Calu3 (cell line): ENCODE data around the gene SLC25A40. TPM values are rescaled to one million over a fixed set of nuclear protein-coding genes. Genes with fewer than 3 reads are reported as not detected.

ENCODE experiments used
- BruUV-seq: library from RNA; stranded (reverse); fragments of 400-500 nt; replicated peaks from 2 replicates; lab custom pipeline; 2021; lab: Mats Ljungman, UMichigan
- CTCF ChIA-PET: fragments of 300-600 bp; sonication (Branson Sonifier 250); formaldehyde crosslinking; loops from one replicate; lab custom pipeline; 2022; ENCODE audit warnings: antibody characterized with exemption; lab: Charles Lee
- DNase-seq: peaks from one replicate; pipeline ENCODE4 v3.0.0; 2022
- H3K27ac Mint-ChIP-seq: one replicate; pipeline ENCODE4 v1.8.0; 2022; ENCODE audit warnings: mixed read lengths; ENCODE audit not compliant: unreplicated experiment
- H3K27me3 Mint-ChIP-seq: one replicate; pipeline ENCODE4 v1.8.0; 2022; ENCODE audit warnings: mixed read lengths; ENCODE audit not compliant: unreplicated experiment
- H3K36me3 Mint-ChIP-seq: one replicate; pipeline ENCODE4 v1.8.0; 2022; ENCODE audit warnings: mild to moderate bottlenecking, moderate library complexity, mixed read lengths; ENCODE audit not compliant: insufficient read depth, unreplicated experiment
- H3K4me1 Mint-ChIP-seq: one replicate; pipeline ENCODE4 v1.8.0; 2022; ENCODE audit warnings: mild to moderate bottlenecking, low read depth, mixed read lengths; ENCODE audit not compliant: unreplicated experiment
- H3K4me3 Mint-ChIP-seq: one replicate; pipeline ENCODE4 v1.8.0; 2022; ENCODE audit warnings: mild to moderate bottlenecking, low read depth, moderate library complexity, mixed read lengths; ENCODE audit not compliant: unreplicated experiment
- H3K9me3 Mint-ChIP-seq: one replicate; pipeline ENCODE4 v1.8.0; 2022; ENCODE audit warnings: low read depth, mixed read lengths; ENCODE audit not compliant: unreplicated experiment
- CTCF ChIP-seq: fragments of 200-600 bp; IDR thresholded peaks from one replicate; pipeline ENCODE4 v1.8.0; 2022; ENCODE audit warnings: antibody characterized with exemption; ENCODE audit not compliant: unreplicated experiment
- intact Hi-C: fragments of 100-400 bp; cut with micrococcal nuclease; formaldehyde crosslinking; loops from one replicate; pipeline ENCODE4 v1.10.0; 2022; ENCODE audit not compliant: unreplicated experiment
- total RNA-seq: library from RNA; stranded (reverse); gene quantifications from 2 replicates; pipeline ENCODE4 v1.2.3, GENCODE V29; 2022

The SLC25A40 gene
- total RNA-seq, 1 experiment from 2014 or later = 17.3 TPM

- no peak for DNase-seq
- Mint-ChIP-seq H3K27ac (no peak overlapping the region), H3K4me1 (peaks cover 36% of the 10 kb centered on the region), H3K4me3 (peak overlapping the region; percentile 94), H3K9me3 (no peaks in the 10 kb centered on the region), H3K27me3 (no peaks in the 10 kb centered on the region), H3K36me3 (peaks cover 31% of the 10 kb centered on the region)
- TF ChIP-seq CTCF = no peak
- intact Hi-C loops = no loop called here
- no TSS peak for BruUV-seq
- CTCF ChIA-PET = no interaction called here
Observed at GRCh38 chr7:87878208-87878735, 2.1 kb upstream of the SLC25A40 start.

GRCh38 chr7:87877366-87878040, 1.3 kb upstream of the SLC25A40 start:
- BruUV-seq = TSS peak; percentile 48
- Mint-ChIP-seq H3K27me3 (no peaks in the 10 kb centered on the region), H3K36me3 (peaks cover 31% of the 10 kb centered on the region), H3K4me3 (peak overlapping the region; percentile 94), H3K27ac (peak overlapping the region; percentile 91), H3K9me3 (no peaks in the 10 kb centered on the region), H3K4me1 (peaks cover 37% of the 10 kb centered on the region)
- CTCF ChIA-PET = no interaction called here
- intact Hi-C loops = no loop called here
- no peak for DNase-seq
- no peak for TF ChIP-seq CTCF

GRCh38 chr7:87876869-87877234, 692 bp upstream of the SLC25A40 start:
- TF ChIP-seq CTCF = no peak
- CTCF ChIA-PET = no interaction called here
- intact Hi-C loops = no loop called here
- Mint-ChIP-seq H3K4me1 (peaks cover 35% of the 10 kb centered on the region), H3K4me3 (peak overlapping the region; percentile 94), H3K36me3 (peaks cover 31% of the 10 kb centered on the region), H3K27ac (peak overlapping the region; percentile 91), H3K27me3 (no peaks in the 10 kb centered on the region), H3K9me3 (no peaks in the 10 kb centered on the region)
- BruUV-seq = no TSS peak
- DNase-seq = peak; percentile 41

- CTCF ChIA-PET = no interaction called here
- Mint-ChIP-seq H3K36me3 (peaks cover 31% of the 10 kb centered on the region), H3K4me1 (peaks cover 29% of the 10 kb centered on the region), H3K4me3 (peak overlapping the region; percentile 94), H3K27ac (peak overlapping the region; percentile 91), H3K27me3 (no peaks in the 10 kb centered on the region), H3K9me3 (no peaks in the 10 kb centered on the region)
- TSS peak; percentile 51 for BruUV-seq
- no peak for TF ChIP-seq CTCF
- DNase-seq = no peak
- intact Hi-C loops = no loop called here
Observed at GRCh38 chr7:87875151-87876039, 765 bp downstream of the SLC25A40 start.
